NB4 (cell line): Measurements from ENCODE around the gene ING3.

Source experiments
- CTCF ChIP-seq: IDR thresholded peaks from one replicate; pipeline ENCODE4 v1.5.1; 2012; ENCODE audit warnings: low read depth, low read length
- POLR2A ChIP-seq: IDR thresholded peaks from 2 replicates; pipeline ENCODE4 v1.6.1; 2011; ENCODE audit warnings: mild to moderate bottlenecking; ENCODE audit not compliant: insufficient read length; ENCODE audit errors: extremely low read depth

DNA sequence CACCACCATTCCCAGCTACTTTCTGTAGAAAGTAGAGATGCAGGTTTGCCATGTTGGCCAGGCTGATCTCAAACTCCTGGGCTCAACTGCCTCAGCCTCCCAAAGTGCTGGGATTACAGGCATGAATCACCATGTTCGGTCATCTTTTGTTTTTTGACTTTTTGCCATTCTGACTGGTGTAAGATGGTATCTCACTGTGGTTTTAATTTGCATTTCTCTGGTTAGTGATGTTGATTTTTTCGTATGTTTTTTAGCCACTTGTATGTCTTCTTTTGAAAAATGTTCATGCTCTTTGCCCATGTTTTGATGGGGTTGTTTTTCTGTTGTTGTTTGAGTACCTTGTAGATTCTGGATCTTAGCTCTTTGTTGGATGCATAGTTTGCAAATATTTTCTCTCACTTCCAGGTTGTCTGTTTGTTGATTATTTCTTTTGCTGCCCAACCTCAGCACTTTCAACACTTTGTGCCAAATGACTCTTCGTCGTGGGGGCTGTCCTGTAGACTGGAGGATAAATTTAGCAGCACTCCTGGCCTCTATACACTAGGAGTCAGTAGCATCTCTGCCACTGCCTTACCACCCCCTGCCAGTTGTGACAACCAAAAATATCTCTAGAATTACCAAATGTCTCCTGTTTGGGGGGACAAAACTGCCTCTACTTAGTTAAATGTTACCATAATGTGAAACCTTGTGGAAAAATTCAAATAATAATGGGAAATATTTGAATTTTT lies 31.5 kb downstream of the ING3 start:
- TF ChIP-seq CTCF (no peak), POLR2A (no peak)
